Occipital lobe (tissue), 2 donors: ENCODE measurements around the gene CKS1B. TPM values are rescaled to one million over a fixed set of nuclear protein-coding genes. Genes with fewer than 3 reads are reported as not detected.

Experiments used
- small RNA-seq: library from RNA; depleted of rRNA; stranded (forward); fragments of <200 nt; gene quantifications from one replicate; pipeline ENCODE3, GENCODE V24; 2014
- total RNA-seq: library from RNA; depleted of rRNA; stranded (reverse); fragments of >200 nt; gene quantifications from one replicate; pipeline ENCODE4 v1.2.3, GENCODE V29; 2014

Gene CKS1B
- total RNA-seq, 1 donor from 2014 or later, result 12.2 TPM

Small RNAs within 50 kb of the gene (small RNA-seq; reads per million reads assigned to genes)
- not detected for gene MIR4258
- not detected for gene RF00017

Other genes starting within 250 kb of the CKS1B start
- 3.6 TPM for gene KCNN3, start 104.4 kb upstream of the CKS1B start, total RNA-seq
- 12.0 TPM for gene PMVK, start 38.0 kb upstream of the CKS1B start, total RNA-seq
- gene PBXIP1, start 18.6 kb upstream of the CKS1B start, total RNA-seq, result 25.0 TPM
- gene PYGO2, start 12.9 kb upstream of the CKS1B start, total RNA-seq, result 11.2 TPM
- 10.0 TPM for gene SHC1, start 3.9 kb upstream of the CKS1B start, total RNA-seq
- 17.2 TPM for gene FLAD1, start 8.7 kb downstream of the CKS1B start, total RNA-seq
- 2.7 TPM for gene LENEP, start 18.9 kb downstream of the CKS1B start, total RNA-seq
- 1.7 TPM for gene ZBTB7B, start 28.1 kb downstream of the CKS1B start, total RNA-seq
- 0.16 TPM for gene DCST2, start 59.1 kb downstream of the CKS1B start, total RNA-seq
- not detected for gene DCST1, start 59.1 kb downstream of the CKS1B start, total RNA-seq
- gene ADAM15, start 76.6 kb downstream of the CKS1B start, total RNA-seq, result 13.3 TPM
- gene EFNA4, start 89.1 kb downstream of the CKS1B start, total RNA-seq, result 0.62 TPM
- gene EFNA3, start 104.2 kb downstream of the CKS1B start, total RNA-seq, result 7.6 TPM
- 2.7 TPM for gene EFNA1, start 153.2 kb downstream of the CKS1B start, total RNA-seq
- 6.2 TPM for gene SLC50A1, start 161.2 kb downstream of the CKS1B start, total RNA-seq
- 12.0 TPM for gene DPM3, start 165.8 kb downstream of the CKS1B start, total RNA-seq
- gene KRTCAP2, start 198.6 kb downstream of the CKS1B start, total RNA-seq, result 59.0 TPM
- gene TRIM46, start 199.2 kb downstream of the CKS1B start, total RNA-seq, result 21.1 TPM
- 8.3 TPM for gene THBS3, start 233.2 kb downstream of the CKS1B start, total RNA-seq
- 15.3 TPM for gene MTX1, start 234.0 kb downstream of the CKS1B start, total RNA-seq